Type B pancreatic cell (in vitro differentiated cells): Measurements from ENCODE around the gene TMEM171. TPM values are rescaled to one million over a fixed set of nuclear protein-coding genes. Genes with fewer than 3 reads are reported as not detected.

Experiments
- DNase-seq: peaks from one replicate; pipeline ENCODE4 v3.0.0; 2021; ENCODE audit warnings: mixed read lengths; ENCODE audit not compliant: unreplicated experiment; ENCODE audit errors: extremely low spot score
- H3K27ac Mint-ChIP-seq: 2 replicates; pipeline ENCODE4 v1.8.0; 2021; ENCODE audit warnings: mild to moderate bottlenecking, mixed read lengths
- H3K27me3 Mint-ChIP-seq: 2 replicates; pipeline ENCODE4 v1.8.0; 2021; ENCODE audit warnings: mixed read lengths
- H3K36me3 Mint-ChIP-seq: 2 replicates; pipeline ENCODE4 v1.8.0; 2021; ENCODE audit warnings: mixed read lengths
- H3K4me1 Mint-ChIP-seq: one replicate; pipeline ENCODE4 v1.8.0; 2021; ENCODE audit warnings: mixed read lengths; ENCODE audit not compliant: unreplicated experiment
- H3K4me3 Mint-ChIP-seq: 2 replicates; pipeline ENCODE4 v1.8.0; 2021; ENCODE audit warnings: mild to moderate bottlenecking, mixed read lengths
- H3K9me3 Mint-ChIP-seq: 2 replicates; pipeline ENCODE4 v1.8.0; 2021; ENCODE audit warnings: mixed read lengths
- CTCF ChIP-seq: fragments of 200-600 bp; sonication (generic); conservative IDR thresholded peaks from 2 replicates; pipeline ENCODE4 v1.5.0; 2021; ENCODE audit warnings: antibody characterized with exemption, mild to moderate bottlenecking
- total RNA-seq: library from RNA; stranded (reverse); gene quantifications from 2 replicates; pipeline ENCODE4 v1.2.1, GENCODE V29; 2021; ENCODE audit warnings: low replicate concordance

TMEM171 gene
- total RNA-seq, 1 donor from 2014 or later, result 1.3 TPM

- H3K4me1 Mint-ChIP-seq, result peaks cover 9% of the 10 kb centered on the region
- no peak for DNase-seq
- no peaks in the 10 kb centered on the region for H3K9me3 Mint-ChIP-seq
- no peak overlapping the region for H3K4me3 Mint-ChIP-seq
- no peaks in the 10 kb centered on the region for H3K36me3 Mint-ChIP-seq
- H3K27ac Mint-ChIP-seq, result no peak overlapping the region
- peak; percentile 65 for TF ChIP-seq CTCF
- H3K27me3 Mint-ChIP-seq, result peaks cover 15% of the 10 kb centered on the region
Measured at GRCh38 chr5:73135429-73136054, 15.2 kb downstream of the TMEM171 start.

- Mint-ChIP-seq H3K27me3 (peaks cover 11% of the 10 kb centered on the region), H3K27ac (no peak overlapping the region), H3K9me3 (no peaks in the 10 kb centered on the region), H3K4me3 (no peak overlapping the region), H3K36me3 (no peaks in the 10 kb centered on the region), H3K4me1 (peaks cover 9% of the 10 kb centered on the region)
- DNase-seq, result no peak
- TF ChIP-seq CTCF, result no peak
Measured at GRCh38 chr5:73136055-73136562, 15.7 kb downstream of the TMEM171 start.

GRCh38 chr5:73137563-73138530 lies 17.5 kb downstream of the TMEM171 start:
- Mint-ChIP-seq H3K27ac (no peak overlapping the region), H3K4me3 (no peak overlapping the region), H3K27me3 (peaks cover 6% of the 10 kb centered on the region), H3K36me3 (no peaks in the 10 kb centered on the region), H3K4me1 (peaks cover 5% of the 10 kb centered on the region), H3K9me3 (no peaks in the 10 kb centered on the region)
- no peak for TF ChIP-seq CTCF
- DNase-seq, result no peak

- Mint-ChIP-seq H3K36me3 (no peaks in the 10 kb centered on the region), H3K4me1 (peaks cover 5% of the 10 kb centered on the region), H3K27ac (no peak overlapping the region), H3K9me3 (no peaks in the 10 kb centered on the region), H3K4me3 (no peak overlapping the region), H3K27me3 (peaks cover 4% of the 10 kb centered on the region)
- TF ChIP-seq CTCF, result no peak
- no peak for DNase-seq
Measured at GRCh38 chr5:73139485-73139884, 19.1 kb downstream of the TMEM171 start.

GRCh38 chr5:73140801-73141200 lies 20.4 kb downstream of the TMEM171 start:
- no peak overlapping the region for H3K4me3 Mint-ChIP-seq

More at GRCh38 chr5:73140801-73141200, 20.4 kb downstream of the TMEM171 start:
- TF ChIP-seq CTCF, result no peak
- H3K36me3 Mint-ChIP-seq, result no peaks in the 10 kb centered on the region
- H3K9me3 Mint-ChIP-seq, result no peaks in the 10 kb centered on the region
- H3K27me3 Mint-ChIP-seq, result peaks cover 3% of the 10 kb centered on the region
- H3K27ac Mint-ChIP-seq, result no peak overlapping the region
- no peak for DNase-seq
- H3K4me1 Mint-ChIP-seq, result no peaks in the 10 kb centered on the region
